ENCODE results near the gene TMTC2. TPM values are rescaled to one million over a fixed set of nuclear protein-coding genes. Genes with fewer than 3 reads are reported as not detected.

Gene TMTC2
- total RNA-seq, 2 donors from 2014 or later: 2.9 to 3.2 TPM

GRCh38 chr12:82937151-82937550, 250.4 kb downstream of the TMTC2 start:
- H3K27ac ChIP-seq: no peak overlapping the region
- H3K27me3 ChIP-seq: no peaks in the 10 kb centered on the region
- TF ChIP-seq CTCF (IDR thresholded peaks at IDR 0.05): no peak
- no peaks in the 10 kb centered on the region for H3K36me3 ChIP-seq
- no peaks in the 10 kb centered on the region for H3K4me1 ChIP-seq
- H3K9me3 ChIP-seq: no peaks in the 10 kb centered on the region
- no peak for DNase-seq (ENCODE audit: low spot score)
- no peak overlapping the region for H3K4me3 ChIP-seq

GRCh38 chr12:82942521-82942920, 255.8 kb downstream of the TMTC2 start:
- TF ChIP-seq CTCF (IDR thresholded peaks at IDR 0.05): no peak
- no peaks in the 10 kb centered on the region for H3K4me1 ChIP-seq
- DNase-seq (ENCODE audit: low spot score): no peak

GRCh38 chr12:82942991-82943401, 256.3 kb downstream of the TMTC2 start:
- Histone ChIP-seq H3K9me3 (no peaks in the 10 kb centered on the region), H3K4me3 (no peak overlapping the region), H3K4me1 (no peaks in the 10 kb centered on the region), H3K36me3 (no peaks in the 10 kb centered on the region), H3K27ac (no peak overlapping the region), H3K27me3 (no peaks in the 10 kb centered on the region)
- no peak for DNase-seq (ENCODE audit: low spot score)
- no peak for TF ChIP-seq CTCF (IDR thresholded peaks at IDR 0.05)

More at GRCh38 chr12:82942521-82942920, 255.8 kb downstream of the TMTC2 start:
- Histone ChIP-seq H3K4me3 (no peak overlapping the region), H3K36me3 (no peaks in the 10 kb centered on the region), H3K9me3 (no peaks in the 10 kb centered on the region), H3K27me3 (no peaks in the 10 kb centered on the region), H3K27ac (no peak overlapping the region)

GRCh38 chr12:82948491-82948890, 261.8 kb downstream of the TMTC2 start:
- DNase-seq (ENCODE audit: low spot score): no peak
- no peak overlapping the region for H3K4me3 ChIP-seq
- H3K27ac ChIP-seq: no peak overlapping the region
- H3K9me3 ChIP-seq: no peaks in the 10 kb centered on the region
- no peaks in the 10 kb centered on the region for H3K36me3 ChIP-seq
- no peaks in the 10 kb centered on the region for H3K27me3 ChIP-seq
- TF ChIP-seq CTCF (IDR thresholded peaks at IDR 0.05): no peak
- H3K4me1 ChIP-seq: no peaks in the 10 kb centered on the region

GRCh38 chr12:82950356-82950755, 263.6 kb downstream of the TMTC2 start:
- Histone ChIP-seq H3K36me3 (no peaks in the 10 kb centered on the region), H3K27me3 (no peaks in the 10 kb centered on the region), H3K4me3 (no peak overlapping the region), H3K27ac (no peak overlapping the region), H3K9me3 (no peaks in the 10 kb centered on the region), H3K4me1 (no peaks in the 10 kb centered on the region)
- no peak for DNase-seq (ENCODE audit: low spot score)
- TF ChIP-seq CTCF (IDR thresholded peaks at IDR 0.05): no peak

- Histone ChIP-seq H3K9me3 (no peaks in the 10 kb centered on the region), H3K27me3 (no peaks in the 10 kb centered on the region), H3K4me3 (no peak overlapping the region), H3K27ac (no peak overlapping the region), H3K4me1 (no peaks in the 10 kb centered on the region), H3K36me3 (no peaks in the 10 kb centered on the region)
- no peak for TF ChIP-seq CTCF (IDR thresholded peaks at IDR 0.05)
- no peak for DNase-seq (ENCODE audit: low spot score)
Measured at GRCh38 chr12:82952946-82953345, 266.2 kb downstream of the TMTC2 start.
